ENCODE measurements around the gene IRF7. TPM values are rescaled to one million over a fixed set of nuclear protein-coding genes. Genes with fewer than 3 reads are reported as not detected.

IRF7 gene
- total RNA-seq, 2 experiments from 2014 or later: 160 to 165 TPM

- POLR2A ChIA-PET: interaction anchor here (1.1 kb wide), 1 partner anchor 10 kb away, joined by 3 read pairs; no protein-coding TSS in a partner anchor
- ATAC-seq (ENCODE audit: low read depth) (no peak), DNase-seq (peak; percentile 29)
- no peak overlapping the region for H3K4me3 Mint-ChIP-seq
- H3K36me3 Mint-ChIP-seq: peaks cover 2% of the 10 kb centered on the region
- H3K27me3 Mint-ChIP-seq: peaks cover 12% of the 10 kb centered on the region
- H3K4me1 Mint-ChIP-seq: peaks cover 9% of the 10 kb centered on the region
- no peak overlapping the region for H3K27ac Mint-ChIP-seq
- no peaks in the 10 kb centered on the region for H3K9me3 Mint-ChIP-seq
These were observed 8.4 kb upstream of the IRF7 start for GRCh38 chr11:623999-624704.

- H3K4me1 Mint-ChIP-seq: peaks cover 3% of the 10 kb centered on the region
- no peak overlapping the region for H3K4me3 Mint-ChIP-seq
- ATAC-seq (ENCODE audit: low read depth) (no peak), DNase-seq (no peak)
- peaks cover 2% of the 10 kb centered on the region for H3K36me3 Mint-ChIP-seq
- H3K27ac Mint-ChIP-seq: no peak overlapping the region
- H3K27me3 Mint-ChIP-seq: peaks cover 10% of the 10 kb centered on the region
- POLR2A ChIA-PET: interaction anchor here (1.1 kb wide), 1 partner anchor 9 kb away, joined by 3 read pairs; no protein-coding TSS in a partner anchor
- no peaks in the 10 kb centered on the region for H3K9me3 Mint-ChIP-seq
These were observed 7.7 kb upstream of the IRF7 start for GRCh38 chr11:623349-623869.

- POLR2A ChIA-PET: no interaction called here
- ATAC-seq (ENCODE audit: low read depth) (no peak), DNase-seq (no peak)
- Mint-ChIP-seq H3K27ac (peak overlapping the region; percentile 42), H3K27me3 (no peaks in the 10 kb centered on the region), H3K9me3 (no peaks in the 10 kb centered on the region), H3K36me3 (no peaks in the 10 kb centered on the region), H3K4me3 (no peak overlapping the region), H3K4me1 (no peaks in the 10 kb centered on the region)
These were observed 6.1 kb upstream of the IRF7 start for GRCh38 chr11:621838-622237.

GRCh38 chr11:620935-621814 lies 5.4 kb upstream of the IRF7 start:
- no peak overlapping the region for H3K27ac Mint-ChIP-seq
- POLR2A ChIA-PET: no interaction called here
- peaks cover 5% of the 10 kb centered on the region for H3K4me1 Mint-ChIP-seq
- H3K4me3 Mint-ChIP-seq: no peak overlapping the region
- no peaks in the 10 kb centered on the region for H3K36me3 Mint-ChIP-seq
- peak; percentile 31 for DNase-seq
- H3K9me3 Mint-ChIP-seq: no peaks in the 10 kb centered on the region
- no peaks in the 10 kb centered on the region for H3K27me3 Mint-ChIP-seq
- ATAC-seq (ENCODE audit: low read depth): no peak

- Mint-ChIP-seq H3K9me3 (no peaks in the 10 kb centered on the region), H3K36me3 (no peaks in the 10 kb centered on the region), H3K4me1 (peaks cover 6% of the 10 kb centered on the region), H3K4me3 (no peak overlapping the region), H3K27ac (no peak overlapping the region), H3K27me3 (no peaks in the 10 kb centered on the region)
- ATAC-seq (ENCODE audit: low read depth) (no peak), DNase-seq (no peak)
- POLR2A ChIA-PET: no interaction called here
These were observed 4.5 kb upstream of the IRF7 start for GRCh38 chr11:620201-620600.

- DNase-seq: peak; percentile 32
- ATAC-seq (ENCODE audit: low read depth): no peak
- H3K4me3 Mint-ChIP-seq: no peak overlapping the region
- POLR2A ChIA-PET: no interaction called here
- no peaks in the 10 kb centered on the region for H3K27me3 Mint-ChIP-seq
- H3K4me1 Mint-ChIP-seq: peaks cover 6% of the 10 kb centered on the region
- H3K9me3 Mint-ChIP-seq: no peaks in the 10 kb centered on the region
- H3K27ac Mint-ChIP-seq: no peak overlapping the region
- H3K36me3 Mint-ChIP-seq: peaks cover under 1% of the 10 kb centered on the region
These were observed 3.9 kb upstream of the IRF7 start for GRCh38 chr11:619628-620050.

GRCh38 chr11:618856-619627 lies 3.3 kb upstream of the IRF7 start:
- Mint-ChIP-seq H3K27ac (no peak overlapping the region), H3K9me3 (no peaks in the 10 kb centered on the region), H3K4me1 (peaks cover 10% of the 10 kb centered on the region), H3K4me3 (no peak overlapping the region), H3K27me3 (no peaks in the 10 kb centered on the region), H3K36me3 (peaks cover 6% of the 10 kb centered on the region)
- POLR2A ChIA-PET: interaction anchor here (0.5 kb wide), 1 partner anchor 402 kb away, joined by 3 read pairs; no protein-coding TSS in a partner anchor
- ATAC-seq (ENCODE audit: low read depth) (no peak), DNase-seq (peak; percentile 31)

- H3K27me3 Mint-ChIP-seq: no peaks in the 10 kb centered on the region
- no peak overlapping the region for H3K27ac Mint-ChIP-seq
- peaks cover 9% of the 10 kb centered on the region for H3K36me3 Mint-ChIP-seq
- peak; percentile 30 for DNase-seq
- POLR2A ChIA-PET: no interaction called here
- no peaks in the 10 kb centered on the region for H3K9me3 Mint-ChIP-seq
- no peak for ATAC-seq (ENCODE audit: low read depth)
- peaks cover 10% of the 10 kb centered on the region for H3K4me1 Mint-ChIP-seq
- no peak overlapping the region for H3K4me3 Mint-ChIP-seq
These were observed 2.3 kb upstream of the IRF7 start for GRCh38 chr11:617912-618682.

- H3K36me3 Mint-ChIP-seq: peaks cover 9% of the 10 kb centered on the region
- H3K27me3 Mint-ChIP-seq: no peaks in the 10 kb centered on the region
- no peak for DNase-seq
- H3K9me3 Mint-ChIP-seq: no peaks in the 10 kb centered on the region
- H3K4me3 Mint-ChIP-seq: no peak overlapping the region
- H3K4me1 Mint-ChIP-seq: peaks cover 10% of the 10 kb centered on the region
- no peak overlapping the region for H3K27ac Mint-ChIP-seq
- POLR2A ChIA-PET: no interaction called here
- ATAC-seq (ENCODE audit: low read depth): no peak
These were observed 1.6 kb upstream of the IRF7 start for GRCh38 chr11:617199-617911.

- peak overlapping the region; percentile 97 for H3K27ac Mint-ChIP-seq
- H3K4me1 Mint-ChIP-seq: peaks cover 13% of the 10 kb centered on the region
- H3K27me3 Mint-ChIP-seq: no peaks in the 10 kb centered on the region
- ATAC-seq (ENCODE audit: low read depth) (no peak), DNase-seq (no peak)
- H3K9me3 Mint-ChIP-seq: no peaks in the 10 kb centered on the region
- POLR2A ChIA-PET: interaction anchor here (0.7 to 1.6 kb wide), 14 partner anchors 9 to 160 kb away, joined by 3 to 22 read pairs (median 4); partner anchors contain the start of genes HRAS and PHRF1
- H3K36me3 Mint-ChIP-seq: peaks cover 11% of the 10 kb centered on the region
- H3K4me3 Mint-ChIP-seq: peak overlapping the region; percentile 93
These were observed 809 bp upstream of the IRF7 start for GRCh38 chr11:616320-617198.
